DOHH2 (cell line): Measurements from ENCODE around the gene CCDC149.

ENCODE experiments used
- H3F3A ChIP-seq: fragments of 200-600 bp; sonication (generic), shearing (Covaris generic); 2 replicates; pipeline ENCODE4 v1.6.0; 2016; ENCODE audit warnings: antibody characterized with exemption, mild to moderate bottlenecking; ENCODE audit not compliant: control insufficient read depth, insufficient read depth
- H3K27ac ChIP-seq: fragments of 200-600 bp; sonication (generic); 2 replicates; pipeline ENCODE4 v1.5.1; 2014; ENCODE audit warnings: low read depth, mild to moderate bottlenecking, low read length, moderate library complexity
- H3K27me3 ChIP-seq: fragments of 200-600 bp; sonication (generic); 2 replicates; pipeline ENCODE4 v1.6.1; 2014; ENCODE audit warnings: mild to moderate bottlenecking, low read length, mixed read lengths; ENCODE audit not compliant: control insufficient read depth
- H3K36me3 ChIP-seq: fragments of 200-600 bp; sonication (generic); 2 replicates; pipeline ENCODE4 v1.6.1; 2014; ENCODE audit warnings: mild to moderate bottlenecking, low read length, moderate library complexity, mixed read lengths; ENCODE audit not compliant: control insufficient read depth
- H3K4me1 ChIP-seq: fragments of 200-600 bp; sonication (generic); 2 replicates; pipeline ENCODE4 v1.6.1; 2014; ENCODE audit warnings: mild to moderate bottlenecking, low read length, mixed read lengths; ENCODE audit not compliant: control insufficient read depth
- H3K4me2 ChIP-seq: fragments of 200-600 bp; sonication (generic); 2 replicates; pipeline ENCODE4 v1.6.0; 2014; ENCODE audit warnings: mild to moderate bottlenecking, low read length, moderate library complexity
- H3K4me3 ChIP-seq: fragments of 200-600 bp; sonication (generic); 2 replicates; pipeline ENCODE4 v1.5.1; 2014; ENCODE audit warnings: mild to moderate bottlenecking, low read length, mixed read lengths
- H3K79me2 ChIP-seq: fragments of 200-600 bp; sonication (generic); 2 replicates; pipeline ENCODE4 v1.6.1; 2014; ENCODE audit warnings: mild to moderate bottlenecking, low read length, mixed read lengths; ENCODE audit not compliant: control insufficient read depth
- H3K9me2 ChIP-seq: fragments of 200-600 bp; sonication (generic); replicated peaks from 2 replicates; pipeline ENCODE4 v1.6.1; 2014; ENCODE audit warnings: mild to moderate bottlenecking, low read length, mixed read lengths; ENCODE audit not compliant: control insufficient read depth
- H3K9me3 ChIP-seq: fragments of 200-600 bp; sonication (generic); 2 replicates; pipeline ENCODE4 v1.6.1; 2014; ENCODE audit warnings: antibody characterized with exemption, low read length, mixed read lengths; ENCODE audit not compliant: control insufficient read depth, insufficient read depth
- H4K20me1 ChIP-seq: fragments of 200-600 bp; sonication (generic); 2 replicates; pipeline ENCODE4 v1.6.0; 2014; ENCODE audit warnings: low read depth, mild to moderate bottlenecking, antibody characterized with exemption, low read length, moderate library complexity; ENCODE audit not compliant: control insufficient read depth, insufficient read depth
- EZH2phosphoT487 ChIP-seq: fragments of 200-600 bp; sonication (generic); IDR thresholded peaks from 2 replicates; pipeline ENCODE4 v1.6.1; 2017; ENCODE audit warnings: borderline replicate concordance, mild to moderate bottlenecking, antibody characterized with exemption, low read length, moderate library complexity, mixed read lengths
- TF ChIP-seq, protein P1 (sequence below): fragments of 200-600 bp; sonication (generic); IDR thresholded peaks from one replicate; pipeline ENCODE4 v1.5.1; 2014; ENCODE audit warnings: antibody characterized with exemption, mild to moderate bottlenecking, low read depth, low read length; ENCODE audit not compliant: poor library complexity, severe bottlenecking

CCDC149 gene

DNA sequence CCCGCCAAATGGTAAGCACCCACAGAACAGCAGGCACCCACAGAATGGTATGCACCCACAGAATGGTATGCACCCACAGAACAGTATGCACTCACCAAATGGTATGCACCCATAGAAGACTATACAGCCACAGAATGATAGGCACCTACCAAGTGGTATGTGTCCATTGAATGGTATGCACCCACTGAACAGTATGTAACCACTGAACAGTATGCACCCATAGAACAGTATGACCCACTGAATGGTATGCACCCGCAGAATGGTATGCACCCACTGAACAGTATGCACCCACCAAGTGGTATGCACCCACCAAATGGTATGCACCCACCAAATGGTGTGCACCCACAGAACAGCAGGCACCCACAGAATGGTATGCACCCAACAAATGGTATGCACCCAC, 40.1 kb downstream of the CCDC149 start:
- no peaks in the 10 kb centered on the region for H3K36me3 ChIP-seq
- no peaks in the 10 kb centered on the region for H3K4me1 ChIP-seq
- H3F3A ChIP-seq = no peaks in the 10 kb centered on the region
- no peaks in the 10 kb centered on the region for H3K9me2 ChIP-seq
- H3K9me3 ChIP-seq = no peaks in the 10 kb centered on the region
- no peaks in the 10 kb centered on the region for H3K79me2 ChIP-seq
- TF ChIP-seq EZH2phosphoT487 = no peak
- TF ChIP-seq, protein P1, sequence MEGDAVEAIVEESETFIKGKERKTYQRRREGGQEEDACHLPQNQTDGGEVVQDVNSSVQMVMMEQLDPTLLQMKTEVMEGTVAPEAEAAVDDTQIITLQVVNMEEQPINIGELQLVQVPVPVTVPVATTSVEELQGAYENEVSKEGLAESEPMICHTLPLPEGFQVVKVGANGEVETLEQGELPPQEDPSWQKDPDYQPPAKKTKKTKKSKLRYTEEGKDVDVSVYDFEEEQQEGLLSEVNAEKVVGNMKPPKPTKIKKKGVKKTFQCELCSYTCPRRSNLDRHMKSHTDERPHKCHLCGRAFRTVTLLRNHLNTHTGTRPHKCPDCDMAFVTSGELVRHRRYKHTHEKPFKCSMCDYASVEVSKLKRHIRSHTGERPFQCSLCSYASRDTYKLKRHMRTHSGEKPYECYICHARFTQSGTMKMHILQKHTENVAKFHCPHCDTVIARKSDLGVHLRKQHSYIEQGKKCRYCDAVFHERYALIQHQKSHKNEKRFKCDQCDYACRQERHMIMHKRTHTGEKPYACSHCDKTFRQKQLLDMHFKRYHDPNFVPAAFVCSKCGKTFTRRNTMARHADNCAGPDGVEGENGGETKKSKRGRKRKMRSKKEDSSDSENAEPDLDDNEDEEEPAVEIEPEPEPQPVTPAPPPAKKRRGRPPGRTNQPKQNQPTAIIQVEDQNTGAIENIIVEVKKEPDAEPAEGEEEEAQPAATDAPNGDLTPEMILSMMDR = no peak
- no peak overlapping the region for H3K27ac ChIP-seq
- H3K27me3 ChIP-seq = no peaks in the 10 kb centered on the region
- H4K20me1 ChIP-seq = no peaks in the 10 kb centered on the region
- H3K4me2 ChIP-seq = no peak overlapping the region
- no peak overlapping the region for H3K4me3 ChIP-seq

DNA sequence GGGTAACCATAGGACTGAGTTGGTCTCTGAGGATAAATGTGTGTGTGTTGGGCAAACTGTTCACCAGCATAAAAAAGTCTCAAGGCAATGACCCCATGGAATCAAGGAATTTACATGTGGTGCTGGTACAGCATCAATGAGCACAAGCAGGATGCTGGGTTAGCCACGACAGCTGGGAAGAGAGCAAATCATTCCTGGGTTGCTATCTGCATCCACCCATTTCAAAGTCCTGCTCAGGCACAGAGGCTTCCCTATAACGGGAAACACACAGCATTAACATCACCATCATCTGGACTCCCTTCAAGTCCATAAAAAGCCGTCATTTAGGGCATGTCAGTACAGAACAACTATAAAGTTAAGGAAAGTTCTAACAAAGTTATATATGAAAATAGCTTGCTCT, 41.6 kb downstream of the CCDC149 start:
- Histone ChIP-seq H3F3A (no peaks in the 10 kb centered on the region), H3K4me1 (no peaks in the 10 kb centered on the region), H4K20me1 (no peaks in the 10 kb centered on the region), H3K9me3 (no peaks in the 10 kb centered on the region), H3K4me3 (no peak overlapping the region), H3K27ac (no peak overlapping the region), H3K27me3 (no peaks in the 10 kb centered on the region), H3K36me3 (no peaks in the 10 kb centered on the region), H3K9me2 (no peaks in the 10 kb centered on the region), H3K79me2 (no peaks in the 10 kb centered on the region), H3K4me2 (no peak overlapping the region)
- TF ChIP-seq, protein P1 = no peak
- no peak for TF ChIP-seq EZH2phosphoT487

DNA sequence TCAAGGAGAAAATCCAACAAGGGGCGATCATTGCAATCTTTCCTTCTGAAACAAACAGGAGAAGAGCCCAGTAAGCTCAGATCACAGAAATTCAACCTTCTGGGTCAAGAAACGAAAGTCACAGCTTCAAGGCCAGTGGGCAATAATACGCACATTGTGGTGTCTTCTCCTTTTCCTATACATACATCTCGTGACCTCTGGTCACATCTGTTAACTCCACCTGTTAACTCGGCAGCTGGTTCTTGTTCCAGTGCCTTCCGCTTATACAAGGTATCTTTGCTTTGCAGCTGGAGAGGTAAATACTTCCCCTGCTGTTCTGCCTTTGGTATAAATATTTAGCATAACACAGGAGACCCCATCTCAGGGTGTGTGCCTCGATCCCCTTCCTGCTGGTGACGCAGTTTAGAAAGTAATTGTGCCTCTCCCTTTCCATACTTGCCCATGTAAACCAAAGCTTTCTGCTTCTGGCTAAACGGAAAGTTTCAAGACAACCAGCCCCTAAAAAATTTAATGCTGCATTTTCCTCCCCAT, 45.0 kb downstream of the CCDC149 start:
- TF ChIP-seq, protein P1 = no peak
- no peak for TF ChIP-seq EZH2phosphoT487
- Histone ChIP-seq H3K9me3 (no peaks in the 10 kb centered on the region; the same call in 1 of the 2 replicates), H4K20me1 (no peaks in the 10 kb centered on the region), H3K27me3 (no peaks in the 10 kb centered on the region), H3F3A (no peaks in the 10 kb centered on the region), H3K4me3 (no peak overlapping the region), H3K36me3 (no peaks in the 10 kb centered on the region), H3K4me1 (no peaks in the 10 kb centered on the region), H3K9me2 (no peaks in the 10 kb centered on the region), H3K4me2 (no peak overlapping the region), H3K79me2 (no peaks in the 10 kb centered on the region), H3K27ac (no peak overlapping the region)
